GM19099 (cell line): ENCODE results near the gene NKIRAS2.

ENCODE experiments used
- POLR2A ChIP-seq: IDR thresholded peaks from 3 replicates; pipeline ENCODE4 v1.6.1; 2011; ENCODE audit warnings: low read depth; ENCODE audit not compliant: insufficient read length; ENCODE audit errors: extremely low read depth

The NKIRAS2 gene

DNA sequence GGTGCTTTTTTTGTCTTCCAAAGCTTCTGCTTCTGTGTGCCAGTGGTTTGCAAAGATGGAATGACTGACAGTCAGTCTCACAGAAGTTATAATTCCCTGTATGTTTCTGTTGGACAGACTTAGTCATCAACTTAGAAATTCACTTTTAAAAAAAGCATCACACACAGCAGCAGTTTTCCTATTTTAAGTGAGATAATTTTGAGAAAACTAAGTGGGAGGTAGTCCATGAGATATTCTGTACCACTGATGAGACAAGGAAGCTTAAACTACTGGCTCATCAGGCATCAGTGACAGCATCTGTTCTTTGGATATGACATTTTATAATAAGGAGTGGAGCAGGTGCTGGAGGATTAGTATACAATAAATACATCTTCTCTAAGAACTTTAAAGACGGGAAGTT, 33.3 kb upstream of the NKIRAS2 start:
- TF ChIP-seq POLR2A: no peak

DNA sequence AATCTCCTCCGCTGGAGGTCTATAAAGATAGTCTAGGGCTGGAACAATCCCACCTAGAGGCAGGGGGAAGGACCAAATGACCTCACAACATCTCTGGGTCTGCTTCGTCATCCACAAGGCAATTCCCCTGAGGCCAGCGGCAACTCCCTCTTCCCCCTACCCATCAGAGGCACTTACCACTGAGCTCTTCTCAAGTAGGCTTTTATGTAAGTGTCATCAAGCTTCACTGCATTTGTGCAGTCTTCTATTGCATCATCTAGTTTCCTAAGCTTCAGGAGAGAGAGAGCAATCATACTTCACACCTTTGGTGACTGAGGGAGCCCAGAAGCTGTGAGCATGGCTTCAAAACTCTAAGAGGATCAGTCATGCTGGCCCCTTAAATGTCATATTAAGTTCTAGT, 32.2 kb upstream of the NKIRAS2 start:
- no peak for TF ChIP-seq POLR2A

DNA sequence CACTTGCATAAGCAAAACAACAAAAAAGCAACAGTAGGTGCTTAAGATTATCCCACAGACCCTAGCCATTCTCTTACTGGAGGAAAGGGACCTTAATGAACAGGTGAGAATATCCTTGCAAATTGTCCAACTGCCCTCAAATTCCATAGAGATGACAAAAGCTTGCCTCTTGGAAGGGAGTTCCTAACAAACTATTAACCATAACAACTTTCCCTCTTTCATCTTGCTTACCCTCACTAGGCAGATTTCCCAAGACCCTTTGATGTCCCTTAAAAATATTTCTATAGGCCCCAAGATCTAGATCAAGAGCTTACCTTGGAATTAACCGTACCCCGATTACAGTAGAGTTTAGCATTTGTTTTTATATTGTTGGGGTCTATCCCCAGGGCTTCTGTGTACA, 31.5 kb upstream of the NKIRAS2 start:
- no peak for TF ChIP-seq POLR2A

DNA sequence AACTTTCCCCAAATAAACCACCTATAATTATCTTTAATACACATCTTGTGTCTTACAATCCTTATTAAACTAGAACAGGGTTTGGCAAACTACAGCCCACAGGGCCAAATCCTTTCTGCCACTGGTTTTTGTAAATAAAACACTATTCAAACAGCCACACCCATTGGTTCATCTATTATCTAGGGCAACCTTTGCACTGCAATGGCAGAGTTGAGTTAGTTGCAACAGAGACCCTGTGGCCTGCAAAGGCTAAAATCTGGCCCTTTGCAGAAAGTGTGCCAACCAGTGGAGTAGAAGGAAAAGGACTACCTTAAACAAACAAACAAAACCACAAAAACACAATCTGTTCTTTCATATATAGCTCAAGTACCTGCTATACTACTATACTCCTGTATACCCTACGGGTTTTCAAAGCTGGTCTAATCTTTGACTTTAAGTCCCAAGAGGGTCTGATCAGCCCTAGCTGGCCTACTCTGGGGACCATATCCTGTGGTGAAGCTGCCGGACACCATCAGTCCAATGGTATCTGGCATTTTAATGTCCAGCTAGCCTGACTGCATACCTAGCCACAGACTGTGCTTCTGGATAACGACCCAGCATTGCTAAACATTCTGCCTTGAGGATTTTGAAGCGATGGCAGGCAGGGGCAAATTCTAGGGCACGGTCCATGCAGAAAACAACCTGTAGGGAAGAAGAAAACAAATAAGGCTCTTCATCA, 30.0 kb upstream of the NKIRAS2 start:
- no peak for TF ChIP-seq POLR2A

DNA sequence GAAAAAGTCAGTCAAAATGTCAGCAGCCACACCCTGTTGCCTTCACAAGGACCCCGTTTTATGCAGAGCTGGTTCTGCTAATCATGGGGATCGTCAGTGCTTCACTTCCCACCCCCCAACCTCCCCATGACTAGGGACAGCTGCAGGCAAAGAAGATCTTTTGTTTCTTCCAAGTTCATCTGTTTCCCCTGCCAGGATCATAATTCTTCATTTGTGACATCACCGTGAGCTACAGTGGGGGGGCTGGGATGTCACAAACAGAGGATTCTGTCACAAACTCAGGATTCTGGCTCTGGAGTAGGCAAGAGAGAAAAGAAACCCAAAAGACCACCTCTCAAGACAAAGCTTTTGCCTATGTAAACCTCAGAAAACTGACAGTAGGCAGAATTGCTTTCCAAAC, 27.3 kb upstream of the NKIRAS2 start:
- no peak for TF ChIP-seq POLR2A

DNA sequence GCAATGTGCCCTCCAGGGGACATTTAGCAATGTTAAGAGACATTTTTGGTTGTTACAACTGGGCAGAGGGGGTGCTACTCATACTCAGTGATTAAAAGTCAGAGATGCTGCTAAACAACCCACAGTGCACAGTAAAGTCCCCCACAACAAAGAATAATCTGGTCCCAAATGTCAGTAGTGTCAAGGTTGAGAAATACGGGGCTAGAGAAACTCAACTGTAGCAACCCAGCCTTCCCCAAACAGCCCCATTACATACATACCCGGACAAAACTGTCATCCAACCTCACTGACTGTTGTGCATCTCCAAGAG, 23.1 kb upstream of the NKIRAS2 start:
- no peak for TF ChIP-seq POLR2A

DNA sequence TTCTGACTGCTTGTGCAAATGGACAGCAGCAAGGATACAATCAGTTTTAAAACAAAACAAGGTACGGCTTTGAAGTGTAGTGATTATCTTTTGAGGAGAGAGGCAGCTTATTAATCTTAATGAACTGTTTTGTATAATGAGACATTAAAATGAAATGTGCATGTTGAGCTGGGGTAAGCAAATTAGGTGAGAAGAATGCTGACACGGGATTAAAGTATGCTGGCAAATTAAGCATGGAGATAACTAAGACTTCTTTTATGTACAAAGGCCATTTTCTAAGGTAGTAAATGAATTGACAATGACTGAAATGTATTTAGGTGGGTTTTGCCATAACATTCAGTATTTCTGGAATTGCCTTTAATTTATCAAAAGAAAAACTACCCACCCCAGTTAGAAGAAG, 21.4 kb upstream of the NKIRAS2 start:
- TF ChIP-seq POLR2A: no peak

DNA sequence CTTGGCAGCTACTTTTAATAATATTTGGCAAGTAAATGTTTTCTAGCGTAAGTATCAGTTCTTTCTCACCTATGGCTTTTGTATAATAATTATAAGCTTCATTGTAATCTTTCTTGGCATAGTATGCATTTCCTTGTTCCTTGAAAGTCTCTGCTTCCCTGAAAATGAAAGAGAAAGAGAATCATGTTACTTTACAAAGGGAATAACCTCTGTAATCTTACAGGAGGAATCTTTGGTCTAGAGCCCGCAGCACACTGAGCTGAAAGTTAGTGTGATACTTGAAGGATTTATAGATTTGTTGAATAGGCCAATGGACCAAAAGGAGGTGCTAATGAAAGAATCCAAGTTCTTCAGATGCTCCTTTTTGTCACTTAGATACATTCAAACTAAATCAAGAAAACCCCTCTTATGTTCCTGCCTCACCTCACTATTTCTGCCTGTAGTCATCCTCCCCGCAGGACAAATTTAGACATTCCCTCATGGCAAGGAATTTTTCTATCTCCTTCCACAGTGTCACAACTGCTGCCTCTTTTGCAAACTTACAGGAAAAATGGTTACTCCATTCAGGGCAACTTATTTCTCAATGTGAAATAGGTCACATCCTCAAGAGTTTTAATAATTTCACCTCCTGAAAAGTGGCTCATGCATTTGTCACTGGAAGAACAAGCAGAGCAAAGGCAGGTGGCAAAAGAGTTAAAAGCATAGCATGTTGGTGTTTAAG, 19.3 kb upstream of the NKIRAS2 start:
- TF ChIP-seq POLR2A: no peak

DNA sequence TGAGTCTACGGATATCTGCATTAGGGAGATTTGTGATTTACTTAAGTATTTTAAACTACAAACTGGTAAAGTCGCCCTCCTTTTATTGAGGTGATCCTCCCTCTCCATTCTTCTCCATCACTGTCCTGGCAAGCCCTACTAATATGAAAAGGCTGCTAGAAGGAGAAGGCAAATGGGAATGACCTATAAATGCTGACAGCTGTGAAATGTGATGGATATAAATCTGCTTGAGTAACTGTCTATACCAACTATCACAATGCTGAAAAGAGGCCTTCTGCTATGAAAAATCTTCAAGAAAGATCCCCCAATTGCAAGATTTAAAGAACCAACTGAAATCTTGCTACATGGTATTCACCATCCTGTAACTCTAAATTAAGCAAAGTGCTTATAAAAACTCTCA, 18.2 kb upstream of the NKIRAS2 start:
- TF ChIP-seq POLR2A: no peak

DNA sequence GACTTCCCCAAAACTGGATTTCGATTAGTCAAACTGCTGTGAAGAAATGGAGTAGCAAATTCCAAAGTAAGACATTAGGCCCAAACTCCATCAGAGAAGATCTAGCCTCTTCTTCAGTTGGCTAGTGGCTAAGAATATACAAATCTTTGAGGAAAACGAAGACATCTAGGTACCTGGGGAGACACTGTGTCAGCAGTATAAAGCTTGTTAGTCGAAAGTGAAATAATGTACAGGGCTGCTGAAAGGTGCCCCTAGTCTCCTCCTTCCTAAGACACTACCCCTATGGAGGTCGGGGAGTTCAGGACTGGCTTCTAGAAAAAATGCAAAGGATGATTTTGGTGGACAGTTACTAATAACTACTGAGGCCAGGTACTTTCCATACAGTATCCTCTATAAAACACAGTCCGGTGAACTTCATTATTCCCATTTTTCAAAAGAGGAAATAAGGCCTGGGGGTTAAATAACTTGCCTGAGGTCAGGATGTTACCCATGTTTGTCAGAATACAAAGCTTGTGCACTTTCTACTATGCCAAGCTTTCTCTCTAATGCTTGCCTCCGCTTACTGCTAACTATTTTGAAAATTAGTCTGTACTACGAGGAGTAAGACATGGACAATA, 17.6 kb upstream of the NKIRAS2 start:
- TF ChIP-seq POLR2A: no peak

DNA sequence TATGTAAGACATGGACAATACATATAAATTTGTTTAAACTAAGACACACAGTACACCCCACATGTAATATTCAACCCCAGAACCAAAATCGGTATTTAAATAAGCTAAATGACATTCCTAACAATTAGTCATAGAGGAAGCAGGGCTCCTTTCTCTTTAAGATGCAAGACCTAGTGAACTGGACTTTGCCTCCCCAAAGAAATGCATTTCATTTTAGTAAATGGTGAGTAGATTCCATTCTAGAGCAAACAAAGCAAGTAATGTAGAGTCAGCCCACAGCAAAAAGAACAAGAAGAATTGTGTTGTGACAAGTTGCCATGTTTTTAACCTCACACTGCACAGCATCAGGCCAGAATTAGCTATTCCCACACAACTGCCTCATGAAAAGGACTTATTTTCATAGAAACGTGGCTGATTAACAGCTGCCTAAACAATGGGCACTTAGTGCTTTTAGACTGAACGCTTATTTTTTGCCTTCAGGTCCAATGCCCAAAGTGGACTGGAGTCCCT, 17.0 kb upstream of the NKIRAS2 start:
- TF ChIP-seq POLR2A: no peak

DNA sequence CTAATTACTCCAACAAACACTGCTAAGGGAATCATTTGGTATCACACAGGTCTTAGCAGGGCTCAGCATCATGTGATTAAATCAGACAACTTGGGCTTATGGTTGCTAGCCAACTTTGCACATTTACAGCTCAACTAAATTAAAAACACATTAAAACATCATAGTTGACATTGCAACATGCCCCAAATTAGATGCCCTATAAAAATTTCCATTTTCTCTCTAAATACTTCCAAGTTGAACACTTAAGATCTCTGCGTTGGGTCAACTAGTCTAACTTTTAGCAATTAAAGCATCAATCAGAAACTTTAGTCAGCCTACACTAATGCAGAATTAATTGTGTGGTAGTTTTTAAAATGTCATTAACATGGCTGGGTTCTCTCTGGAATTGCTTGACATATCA, 14.7 kb upstream of the NKIRAS2 start:
- no peak for TF ChIP-seq POLR2A

DNA sequence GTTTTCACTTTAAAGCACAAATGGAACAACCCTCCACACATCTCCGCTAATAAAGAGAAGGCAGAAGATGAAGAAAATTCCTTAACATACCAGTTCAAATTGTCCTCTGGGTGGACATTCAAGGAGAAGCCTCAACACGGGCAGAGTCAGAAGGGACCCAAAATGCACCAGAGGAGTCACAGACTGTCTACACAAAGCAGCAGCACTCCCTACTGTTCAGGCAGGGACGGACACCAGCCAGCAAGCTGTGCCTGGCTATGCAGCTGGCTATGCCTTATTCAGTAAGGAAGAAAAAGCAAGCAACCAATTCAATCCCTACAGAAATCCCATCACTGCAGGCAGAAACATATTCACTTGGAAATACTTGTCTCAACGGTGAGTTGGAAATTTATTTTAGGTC, 10.7 kb upstream of the NKIRAS2 start:
- TF ChIP-seq POLR2A: no peak

DNA sequence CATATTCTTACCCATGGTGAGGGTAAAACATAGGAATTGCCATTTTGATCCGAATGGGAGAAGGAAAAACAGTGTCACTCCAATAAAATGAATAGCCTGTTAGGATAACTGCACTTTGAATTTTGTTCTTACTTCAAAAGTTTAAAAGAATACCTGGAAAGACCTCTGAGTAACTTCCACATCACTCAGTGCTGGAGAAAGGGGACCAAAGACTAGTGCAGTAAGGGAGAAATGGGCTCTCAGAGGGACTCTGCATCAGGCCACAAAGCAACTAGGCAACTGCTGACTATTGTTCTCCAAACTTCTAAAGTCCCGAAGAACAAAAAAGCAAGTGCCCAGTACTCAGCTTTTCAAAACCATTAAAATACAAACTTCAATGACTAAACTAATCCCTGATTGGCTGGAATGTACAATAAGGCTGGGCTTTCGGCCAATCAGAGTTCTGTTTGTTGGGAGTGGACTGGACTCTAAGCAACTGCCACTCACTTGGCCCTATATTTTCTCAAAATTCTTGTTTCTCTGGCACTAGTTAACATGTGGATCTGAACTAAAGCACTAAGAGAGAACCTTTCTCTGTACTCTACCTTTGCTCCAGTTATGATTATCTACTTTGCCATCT, 8.9 kb upstream of the NKIRAS2 start:
- no peak for TF ChIP-seq POLR2A

DNA sequence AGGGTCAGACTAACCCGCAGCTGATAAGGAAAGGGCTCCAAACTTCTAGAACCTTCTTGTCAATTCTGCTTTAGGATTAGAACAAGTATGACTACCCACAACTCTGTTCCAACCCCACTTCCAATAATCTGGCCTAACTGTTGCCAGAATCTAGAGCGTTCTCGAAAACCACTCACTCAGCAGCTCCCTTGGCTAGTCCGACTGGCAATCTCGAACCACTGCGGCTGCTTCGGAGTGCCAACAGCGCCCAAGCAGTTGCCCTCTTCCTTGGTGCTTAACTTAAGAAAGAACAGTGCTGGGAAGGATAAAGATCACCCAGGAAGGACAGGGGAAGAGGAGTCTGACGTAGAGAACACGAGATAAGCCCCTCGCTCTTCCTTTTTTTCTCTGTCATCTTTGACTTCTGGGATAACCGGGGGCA, 3.5 kb upstream of the NKIRAS2 start:
- no peak for TF ChIP-seq POLR2A

DNA sequence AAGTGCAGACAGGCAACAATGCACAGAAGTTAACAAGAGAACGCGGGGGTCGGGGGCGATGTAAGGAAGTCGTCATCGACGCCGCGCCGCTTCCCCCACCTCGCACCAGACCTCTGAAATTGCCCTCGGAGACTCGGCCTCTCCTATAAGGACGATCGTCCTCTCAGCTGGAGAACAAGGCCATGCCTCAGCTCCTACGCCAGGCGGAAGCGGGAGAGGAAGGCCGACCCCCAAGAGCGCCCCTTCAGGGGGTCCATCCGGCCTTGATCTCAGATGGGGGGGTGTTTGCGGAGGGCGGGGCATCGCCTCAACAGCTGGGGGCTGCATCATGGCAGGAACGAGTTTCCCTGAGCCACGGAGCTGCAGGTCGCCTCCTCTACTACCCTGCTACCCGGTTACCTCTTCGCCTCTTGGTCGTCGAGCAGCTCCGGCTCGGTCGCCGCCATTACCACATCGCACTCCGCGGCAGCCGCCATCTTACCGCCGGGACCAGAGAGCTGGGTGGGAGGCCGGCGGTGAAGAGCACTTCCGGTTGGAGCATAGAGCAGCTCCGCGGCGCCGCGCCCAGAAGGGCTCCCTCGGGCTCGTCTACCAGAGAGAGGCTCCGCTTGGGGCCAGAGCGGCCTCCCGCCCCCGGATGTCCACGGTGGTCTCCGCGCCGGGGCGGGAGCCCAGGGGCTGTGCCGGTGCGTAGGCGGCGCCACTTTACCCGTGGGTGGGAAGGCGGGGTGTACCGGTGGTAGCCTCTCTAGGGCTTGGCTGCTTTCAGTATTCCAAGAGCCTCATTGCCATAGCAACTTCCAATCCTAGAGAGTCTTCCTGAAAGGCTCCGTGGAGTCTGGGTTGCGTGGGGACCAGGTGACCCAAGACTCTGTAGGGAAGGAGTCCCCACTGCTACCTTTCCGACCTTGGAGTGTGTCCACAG, 2.7 kb upstream of the NKIRAS2 start, which contains the start of gene DNAJC7:
Gene DNAJC7, minus strand, starts transcription at position 499 of the 925 bp plus-strand sequence. Its CDS starts 23 bp downstream, at position 476.
- TF ChIP-seq POLR2A: peak; percentile 86
